Hepatocyte (in vitro differentiated cells): ENCODE data around the gene PRKRIP1.

Source experiments
- EZH2phosphoT487 ChIP-seq: fragments of 200-600 bp; sonication (generic); IDR thresholded peaks from one replicate; pipeline ENCODE4 v1.6.1; 2018; ENCODE audit warnings: antibody characterized with exemption, mild to moderate bottlenecking, low read depth, moderate library complexity; ENCODE audit not compliant: unreplicated experiment, severe bottlenecking
- TF ChIP-seq, protein P1 (sequence below): fragments of 200-600 bp; sonication (generic); IDR thresholded peaks from 2 replicates; pipeline ENCODE4 v1.5.1; 2016; ENCODE audit warnings: antibody characterized with exemption, mild to moderate bottlenecking; ENCODE audit not compliant: poor library complexity

DNA sequence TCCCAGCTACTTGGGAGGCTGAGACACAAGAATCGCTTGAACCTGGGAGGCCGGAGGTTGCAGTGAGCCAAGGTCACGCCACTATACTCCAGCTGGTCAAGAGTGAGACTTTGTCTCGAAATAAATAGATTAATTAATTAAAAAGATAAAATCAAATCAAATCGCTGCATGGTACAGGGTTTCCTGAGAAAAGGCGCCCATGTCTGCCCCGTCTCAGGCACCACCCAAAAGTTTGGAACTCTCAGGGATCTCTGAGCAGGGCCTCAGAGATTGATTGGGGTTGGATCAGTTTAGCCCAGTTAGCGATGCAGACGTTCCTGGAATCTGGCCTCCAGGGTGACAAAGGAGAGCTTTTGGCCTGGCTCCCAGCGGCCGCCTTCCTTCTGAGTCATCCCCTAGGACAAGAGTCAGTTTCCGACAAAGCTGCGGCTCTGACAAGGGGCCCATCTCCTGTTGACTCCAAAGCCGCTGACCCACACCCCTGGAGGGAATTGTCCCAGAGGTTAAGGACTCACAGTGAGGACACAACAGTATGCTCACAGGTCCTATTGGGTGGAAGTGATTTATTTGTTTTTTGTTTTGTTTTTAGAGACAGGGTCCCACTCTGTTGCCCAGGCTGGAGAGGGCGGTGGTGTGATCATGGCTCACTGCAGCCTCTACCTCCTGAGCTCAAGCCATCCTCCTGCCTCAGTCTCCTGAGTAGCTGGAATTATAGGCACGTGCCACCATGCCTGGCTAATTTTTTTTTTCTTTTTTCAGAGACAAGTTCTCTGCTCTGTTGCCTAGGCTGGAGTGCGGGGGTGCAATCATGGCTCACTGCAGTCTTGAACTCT, 44.0 kb downstream of the PRKRIP1 start:
- TF ChIP-seq, protein P1, sequence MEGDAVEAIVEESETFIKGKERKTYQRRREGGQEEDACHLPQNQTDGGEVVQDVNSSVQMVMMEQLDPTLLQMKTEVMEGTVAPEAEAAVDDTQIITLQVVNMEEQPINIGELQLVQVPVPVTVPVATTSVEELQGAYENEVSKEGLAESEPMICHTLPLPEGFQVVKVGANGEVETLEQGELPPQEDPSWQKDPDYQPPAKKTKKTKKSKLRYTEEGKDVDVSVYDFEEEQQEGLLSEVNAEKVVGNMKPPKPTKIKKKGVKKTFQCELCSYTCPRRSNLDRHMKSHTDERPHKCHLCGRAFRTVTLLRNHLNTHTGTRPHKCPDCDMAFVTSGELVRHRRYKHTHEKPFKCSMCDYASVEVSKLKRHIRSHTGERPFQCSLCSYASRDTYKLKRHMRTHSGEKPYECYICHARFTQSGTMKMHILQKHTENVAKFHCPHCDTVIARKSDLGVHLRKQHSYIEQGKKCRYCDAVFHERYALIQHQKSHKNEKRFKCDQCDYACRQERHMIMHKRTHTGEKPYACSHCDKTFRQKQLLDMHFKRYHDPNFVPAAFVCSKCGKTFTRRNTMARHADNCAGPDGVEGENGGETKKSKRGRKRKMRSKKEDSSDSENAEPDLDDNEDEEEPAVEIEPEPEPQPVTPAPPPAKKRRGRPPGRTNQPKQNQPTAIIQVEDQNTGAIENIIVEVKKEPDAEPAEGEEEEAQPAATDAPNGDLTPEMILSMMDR: no peak
- no peak for TF ChIP-seq EZH2phosphoT487
